ENCODE data around the gene PEAK1.

PEAK1 gene

DNA sequence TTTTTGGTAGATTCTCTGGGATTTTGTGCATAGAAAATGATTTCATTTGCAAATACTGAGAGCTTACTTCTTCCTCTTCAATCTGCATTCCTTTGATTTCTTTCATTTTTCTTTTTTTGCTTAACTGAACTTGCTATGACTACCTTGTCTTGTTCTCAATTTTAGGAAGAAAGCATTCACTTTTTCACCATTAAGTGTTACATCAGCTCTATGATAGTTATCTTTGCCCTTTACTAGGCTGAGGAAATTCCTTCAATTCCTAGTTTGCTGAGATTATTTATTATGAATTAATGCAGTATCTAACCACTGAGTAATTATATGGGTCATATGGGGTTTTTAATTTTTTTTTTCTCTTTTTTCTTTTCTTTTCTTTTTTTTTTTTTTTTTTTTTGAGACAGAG, 172.8 kb downstream of the PEAK1 start:
- H3K27ac ChIP-seq (replicated peaks), result no peak overlapping the region
- TF ChIP-seq, protein P1, sequence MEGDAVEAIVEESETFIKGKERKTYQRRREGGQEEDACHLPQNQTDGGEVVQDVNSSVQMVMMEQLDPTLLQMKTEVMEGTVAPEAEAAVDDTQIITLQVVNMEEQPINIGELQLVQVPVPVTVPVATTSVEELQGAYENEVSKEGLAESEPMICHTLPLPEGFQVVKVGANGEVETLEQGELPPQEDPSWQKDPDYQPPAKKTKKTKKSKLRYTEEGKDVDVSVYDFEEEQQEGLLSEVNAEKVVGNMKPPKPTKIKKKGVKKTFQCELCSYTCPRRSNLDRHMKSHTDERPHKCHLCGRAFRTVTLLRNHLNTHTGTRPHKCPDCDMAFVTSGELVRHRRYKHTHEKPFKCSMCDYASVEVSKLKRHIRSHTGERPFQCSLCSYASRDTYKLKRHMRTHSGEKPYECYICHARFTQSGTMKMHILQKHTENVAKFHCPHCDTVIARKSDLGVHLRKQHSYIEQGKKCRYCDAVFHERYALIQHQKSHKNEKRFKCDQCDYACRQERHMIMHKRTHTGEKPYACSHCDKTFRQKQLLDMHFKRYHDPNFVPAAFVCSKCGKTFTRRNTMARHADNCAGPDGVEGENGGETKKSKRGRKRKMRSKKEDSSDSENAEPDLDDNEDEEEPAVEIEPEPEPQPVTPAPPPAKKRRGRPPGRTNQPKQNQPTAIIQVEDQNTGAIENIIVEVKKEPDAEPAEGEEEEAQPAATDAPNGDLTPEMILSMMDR (IDR thresholded peaks at IDR 0.05; ENCODE audit: insufficient read depth, low read length), result no peak
- H3K27me3 ChIP-seq (ENCODE audit: insufficient read depth, poor library complexity, severe bottlenecking), result no peaks in the 10 kb centered on the region
- no peak for DNase-seq (ENCODE audit: low read depth in 1 of 2, low spot score in 1 of 2)
- H3K4me3 ChIP-seq (replicated peaks; ENCODE audit: insufficient read depth, low read length), result no peak overlapping the region

GRCh38 chr15:77243716-77244401, 176.0 kb downstream of the PEAK1 start:
- Histone ChIP-seq H3K27ac (replicated peaks) (no peak overlapping the region), H3K27me3 (ENCODE audit: insufficient read depth, poor library complexity, severe bottlenecking) (no peaks in the 10 kb centered on the region), H3K4me3 (replicated peaks; ENCODE audit: insufficient read depth, low read length) (no peak overlapping the region)
- TF ChIP-seq SPI1 (IDR thresholded peaks at IDR 0.05; ENCODE audit: borderline replicate concordance, low read depth) (no peak), POLR2AphosphoS5 (IDR thresholded peaks at IDR 0.05; ENCODE audit: low read depth) (no peak), REST (IDR thresholded peaks at IDR 0.05; ENCODE audit: insufficient replicate concordance, low read depth) (no peak), GABPA (IDR thresholded peaks at IDR 0.05; ENCODE audit: low read depth) (no peak)
- TF ChIP-seq, protein P1 (IDR thresholded peaks at IDR 0.05; ENCODE audit: insufficient read depth, low read length), result no peak
- DNase-seq (ENCODE audit: low read depth in 1 of 2, low spot score in 1 of 2), result no peak

DNA sequence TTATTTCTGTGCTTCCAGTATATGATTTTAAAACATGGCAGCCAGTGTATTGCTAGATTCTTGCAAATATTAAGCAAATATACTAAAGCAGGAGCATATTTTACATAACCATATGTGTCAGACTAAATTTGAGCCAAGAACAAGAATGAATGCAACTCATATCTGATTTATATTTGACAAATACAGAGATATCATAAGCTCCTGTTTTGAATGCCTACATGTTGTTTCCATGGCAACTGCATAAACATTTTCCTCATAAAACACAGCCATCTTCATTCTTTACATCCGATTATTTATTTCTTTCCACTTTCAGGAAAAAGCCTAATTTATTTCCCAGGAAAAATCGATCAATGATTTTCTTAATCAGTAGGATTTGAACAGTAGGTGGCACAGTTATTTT, 176.8 kb downstream of the PEAK1 start:
- TF ChIP-seq, protein P1 (IDR thresholded peaks at IDR 0.05; ENCODE audit: insufficient read depth, low read length), result no peak
- no peak for TF ChIP-seq REST (IDR thresholded peaks at IDR 0.05; ENCODE audit: insufficient replicate concordance, low read depth)
- no peak for TF ChIP-seq SPI1 (IDR thresholded peaks at IDR 0.05; ENCODE audit: borderline replicate concordance, low read depth)
- no peak for TF ChIP-seq GABPA (IDR thresholded peaks at IDR 0.05; ENCODE audit: low read depth)
- TF ChIP-seq POLR2AphosphoS5 (IDR thresholded peaks at IDR 0.05; ENCODE audit: low read depth), result no peak
- Histone ChIP-seq H3K4me3 (replicated peaks; ENCODE audit: insufficient read depth, low read length) (no peak overlapping the region), H3K27ac (replicated peaks) (no peak overlapping the region), H3K27me3 (ENCODE audit: insufficient read depth, poor library complexity, severe bottlenecking) (no peaks in the 10 kb centered on the region)
- no peak for DNase-seq (ENCODE audit: low read depth in 1 of 2, low spot score in 1 of 2)
